GM12891 (cell line): ENCODE measurements around the gene PLCB1.

Experiments
- PAX5 ChIP-seq: IDR thresholded peaks from 2 replicates; pipeline ENCODE4 v1.6.1; 2011; ENCODE audit warnings: low read length, moderate library complexity, mild to moderate bottlenecking; ENCODE audit not compliant: insufficient read depth, severe bottlenecking
- POLR2A ChIP-seq: IDR thresholded peaks from 2 replicates; pipeline ENCODE4 v1.6.1; 2011; ENCODE audit warnings: low read depth, low read length, control low read depth
- POLR2AphosphoS5 ChIP-seq: IDR thresholded peaks from 2 replicates; pipeline ENCODE4 v1.6.1; 2011; ENCODE audit warnings: low read depth, low read length, control low read depth
- POU2F2 ChIP-seq: IDR thresholded peaks from 2 replicates; pipeline ENCODE4 v1.6.1; 2011; ENCODE audit warnings: low read depth, mild to moderate bottlenecking, control low read depth, low read length, moderate library complexity
- SPI1 ChIP-seq: IDR thresholded peaks from 2 replicates; pipeline ENCODE4 v1.6.1; 2011; ENCODE audit warnings: low read depth, low read length, control low read depth
- TAF1 ChIP-seq: IDR thresholded peaks from 2 replicates; pipeline ENCODE4 v1.6.1; 2011; ENCODE audit warnings: low read depth, low read length, control low read depth

DNA sequence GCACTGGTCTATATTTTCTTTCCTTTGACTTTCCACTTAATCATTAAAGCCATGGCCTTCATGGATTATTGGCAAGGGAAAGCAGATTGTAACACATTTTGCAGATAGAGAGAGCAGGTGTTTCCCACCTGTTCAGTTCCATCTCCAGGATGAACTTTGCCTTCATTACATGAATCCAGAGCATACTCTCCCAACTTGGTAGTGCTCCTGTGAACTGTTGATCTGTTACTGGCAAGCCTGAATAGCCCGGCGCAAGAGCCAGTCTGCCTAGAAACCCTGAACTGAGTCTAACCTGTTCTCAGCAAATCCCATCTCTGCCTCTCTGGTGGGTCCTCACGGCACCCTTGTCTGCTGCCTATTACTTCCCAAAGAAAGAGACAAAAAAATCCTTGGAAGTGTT, 210.3 kb downstream of the PLCB1 start:
- no peak for TF ChIP-seq POLR2A
- no peak for TF ChIP-seq TAF1
- TF ChIP-seq POLR2AphosphoS5 = no peak
- no peak for TF ChIP-seq SPI1
- TF ChIP-seq POU2F2 = no peak
- no peak for TF ChIP-seq PAX5
